OCI-LY1 (cell line): ENCODE results near the gene LPO.

Experiments
- H2AFZ ChIP-seq: fragments of 200-600 bp; sonication (generic), shearing (Covaris generic); 2 replicates; pipeline ENCODE4 v1.6.0; 2014; ENCODE audit warnings: antibody characterized with exemption, mild to moderate bottlenecking, low read length
- H3F3A ChIP-seq: fragments of 200-600 bp; sonication (generic), shearing (Covaris generic); 2 replicates; pipeline ENCODE4 v1.6.0; 2014; ENCODE audit warnings: mild to moderate bottlenecking, antibody characterized with exemption, low read length, moderate library complexity; ENCODE audit not compliant: insufficient read depth
- H3K27ac ChIP-seq: fragments of 200-600 bp; sonication (generic); 2 replicates; pipeline ENCODE4 v1.5.1; 2014; ENCODE audit warnings: low read length, mixed run types, mild to moderate bottlenecking, low read depth; ENCODE audit not compliant: poor library complexity, severe bottlenecking
- H3K27me3 ChIP-seq: fragments of 200-600 bp; sonication (generic); 2 replicates; pipeline ENCODE4 v1.6.0; 2014; ENCODE audit warnings: antibody characterized with exemption, mild to moderate bottlenecking, low read length, moderate library complexity; ENCODE audit not compliant: insufficient read depth
- H3K36me3 ChIP-seq: fragments of 200-600 bp; sonication (generic); 2 replicates; pipeline ENCODE4 v1.6.1; 2014; ENCODE audit warnings: mild to moderate bottlenecking, antibody characterized with exemption, low read length, moderate library complexity, mixed read lengths; ENCODE audit not compliant: insufficient read depth
- H3K4me1 ChIP-seq: fragments of 200-600 bp; sonication (generic); 2 replicates; pipeline ENCODE4 v1.5.1; 2014; ENCODE audit warnings: mild to moderate bottlenecking, low read length, moderate library complexity; ENCODE audit not compliant: insufficient read depth, severe bottlenecking
- H3K4me2 ChIP-seq: fragments of 200-600 bp; sonication (generic), shearing (Covaris generic); 2 replicates; pipeline ENCODE4 v1.6.1; 2014; ENCODE audit warnings: low read length
- H3K4me3 ChIP-seq: fragments of 200-600 bp; sonication (generic); 2 replicates; pipeline ENCODE4 v1.5.1; 2014; ENCODE audit warnings: low read length, low read depth, mild to moderate bottlenecking, mixed read lengths; ENCODE audit not compliant: poor library complexity, severe bottlenecking
- H3K79me2 ChIP-seq: fragments of 200-600 bp; shearing (Covaris generic); 2 replicates; pipeline ENCODE4 v1.6.1; 2016; ENCODE audit warnings: mixed run types, low read length, mixed read lengths; ENCODE audit not compliant: insufficient read depth
- H3K9ac ChIP-seq: fragments of 200-600 bp; sonication (generic), shearing (Covaris generic); 2 replicates; pipeline ENCODE4 v1.6.1; 2014; ENCODE audit warnings: mild to moderate bottlenecking, low read length, mixed read lengths
- H3K9me2 ChIP-seq: fragments of 200-600 bp; sonication (generic), shearing (Covaris generic); 2 replicates; pipeline ENCODE4 v1.6.1; 2014; ENCODE audit warnings: low read depth, mild to moderate bottlenecking, low read length, mixed read lengths
- H3K9me3 ChIP-seq: fragments of 200-600 bp; shearing (Covaris generic); 2 replicates; pipeline ENCODE4 v1.6.1; 2014; ENCODE audit warnings: low read length, mixed read lengths
- H4K20me1 ChIP-seq: fragments of 200-600 bp; sonication (generic), shearing (Covaris generic); 2 replicates; pipeline ENCODE4 v1.6.0; 2016; ENCODE audit warnings: mild to moderate bottlenecking, low read length; ENCODE audit not compliant: insufficient read depth
- EZH2 ChIP-seq: fragments of 200-600 bp; sonication (generic), shearing (Covaris generic); IDR thresholded peaks from 2 replicates; pipeline ENCODE4 v1.8.0; 2017; ENCODE audit warnings: borderline replicate concordance, mixed run types, mild to moderate bottlenecking, antibody characterized with exemption, low read length, moderate library complexity, mixed read lengths
- TF ChIP-seq, protein P1 (sequence below): fragments of 200-600 bp; sonication (generic), shearing (Covaris generic); IDR thresholded peaks from 2 replicates; pipeline ENCODE4 v1.5.1; 2017; ENCODE audit warnings: mild to moderate bottlenecking, antibody characterized with exemption, low read length, moderate library complexity, mixed read lengths

LPO gene

DNA sequence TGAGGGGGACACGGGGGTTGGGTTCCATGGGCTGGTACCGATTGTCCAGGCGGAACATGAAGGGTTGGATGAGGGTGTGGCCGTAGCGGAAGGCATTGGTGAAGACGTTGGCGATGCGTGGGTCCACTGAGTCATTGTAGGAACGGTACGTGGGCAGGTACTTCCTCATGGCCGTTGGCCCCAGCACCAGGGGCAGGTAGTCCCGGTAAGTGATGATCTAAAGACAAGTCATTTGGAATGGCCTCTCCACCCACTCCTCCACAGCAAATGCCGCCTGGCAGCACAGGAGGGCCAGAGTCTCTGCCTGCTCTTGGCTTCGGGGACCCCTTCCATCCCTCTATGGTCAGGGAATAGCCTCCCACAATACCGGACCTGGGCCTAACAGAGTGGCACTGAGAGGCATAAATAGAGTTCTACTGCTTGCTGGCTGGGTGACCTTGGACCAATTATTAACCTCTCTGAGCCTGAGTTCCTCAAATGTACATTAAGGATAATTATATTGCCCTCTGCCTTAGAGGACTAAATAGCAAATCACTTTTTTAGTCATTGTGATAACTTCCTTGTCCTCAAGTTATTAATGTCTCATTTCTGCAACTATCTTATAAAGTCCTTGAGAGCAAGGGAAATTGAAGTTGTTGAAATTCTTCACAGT, 35.2 kb downstream of the LPO start:
- no peaks in the 10 kb centered on the region for H3K36me3 ChIP-seq
- H3K4me2 ChIP-seq, result no peak overlapping the region
- no peaks in the 10 kb centered on the region for H3K9me2 ChIP-seq
- peaks cover 8% of the 10 kb centered on the region; the same call in 1 of the 2 replicates for H3K27me3 ChIP-seq
- H3K9me3 ChIP-seq, result no peaks in the 10 kb centered on the region
- no peak overlapping the region for H3K27ac ChIP-seq
- H3K4me3 ChIP-seq, result no peak overlapping the region
- H3K4me1 ChIP-seq, result no peaks in the 10 kb centered on the region
- H4K20me1 ChIP-seq, result no peaks in the 10 kb centered on the region
- TF ChIP-seq, protein P1, sequence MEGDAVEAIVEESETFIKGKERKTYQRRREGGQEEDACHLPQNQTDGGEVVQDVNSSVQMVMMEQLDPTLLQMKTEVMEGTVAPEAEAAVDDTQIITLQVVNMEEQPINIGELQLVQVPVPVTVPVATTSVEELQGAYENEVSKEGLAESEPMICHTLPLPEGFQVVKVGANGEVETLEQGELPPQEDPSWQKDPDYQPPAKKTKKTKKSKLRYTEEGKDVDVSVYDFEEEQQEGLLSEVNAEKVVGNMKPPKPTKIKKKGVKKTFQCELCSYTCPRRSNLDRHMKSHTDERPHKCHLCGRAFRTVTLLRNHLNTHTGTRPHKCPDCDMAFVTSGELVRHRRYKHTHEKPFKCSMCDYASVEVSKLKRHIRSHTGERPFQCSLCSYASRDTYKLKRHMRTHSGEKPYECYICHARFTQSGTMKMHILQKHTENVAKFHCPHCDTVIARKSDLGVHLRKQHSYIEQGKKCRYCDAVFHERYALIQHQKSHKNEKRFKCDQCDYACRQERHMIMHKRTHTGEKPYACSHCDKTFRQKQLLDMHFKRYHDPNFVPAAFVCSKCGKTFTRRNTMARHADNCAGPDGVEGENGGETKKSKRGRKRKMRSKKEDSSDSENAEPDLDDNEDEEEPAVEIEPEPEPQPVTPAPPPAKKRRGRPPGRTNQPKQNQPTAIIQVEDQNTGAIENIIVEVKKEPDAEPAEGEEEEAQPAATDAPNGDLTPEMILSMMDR, result no peak
- TF ChIP-seq EZH2, result no peak
- H3K79me2 ChIP-seq, result no peaks in the 10 kb centered on the region
- no peak overlapping the region for H3K9ac ChIP-seq
- no peak overlapping the region for H2AFZ ChIP-seq
- no peaks in the 10 kb centered on the region for H3F3A ChIP-seq

DNA sequence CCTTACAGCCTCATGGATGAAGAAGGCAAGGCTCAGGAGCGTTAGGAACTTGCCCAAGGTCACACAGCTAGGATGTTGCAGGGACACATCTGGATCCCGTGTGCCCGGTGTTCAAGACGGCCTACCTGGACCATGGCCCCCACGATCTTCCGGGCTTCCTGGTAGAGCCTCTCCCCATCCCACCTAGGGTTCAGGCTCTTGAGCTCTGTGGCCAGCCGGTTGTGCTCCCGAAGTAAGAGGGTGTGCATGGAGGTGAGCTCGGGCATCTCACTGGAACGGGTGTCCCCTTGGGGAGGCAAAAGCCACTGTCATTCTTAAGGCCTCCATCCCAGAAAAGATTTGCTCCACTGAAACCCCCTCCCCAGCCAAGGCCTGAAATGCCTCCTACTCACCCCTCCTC, 37.0 kb downstream of the LPO start:
- H3K4me1 ChIP-seq, result no peaks in the 10 kb centered on the region
- no peak overlapping the region for H3K4me3 ChIP-seq
- no peaks in the 10 kb centered on the region for H4K20me1 ChIP-seq
- no peaks in the 10 kb centered on the region for H3K36me3 ChIP-seq
- TF ChIP-seq EZH2, result no peak
- TF ChIP-seq, protein P1, result no peak
- H2AFZ ChIP-seq, result no peak overlapping the region
- peaks cover 5% of the 10 kb centered on the region; the same call in 1 of the 2 replicates for H3K27me3 ChIP-seq
- no peaks in the 10 kb centered on the region for H3K79me2 ChIP-seq
- H3F3A ChIP-seq, result no peaks in the 10 kb centered on the region
- no peak overlapping the region for H3K4me2 ChIP-seq
- no peaks in the 10 kb centered on the region for H3K9me2 ChIP-seq
- H3K27ac ChIP-seq, result no peak overlapping the region
- no peak overlapping the region for H3K9ac ChIP-seq
- H3K9me3 ChIP-seq, result no peaks in the 10 kb centered on the region

DNA sequence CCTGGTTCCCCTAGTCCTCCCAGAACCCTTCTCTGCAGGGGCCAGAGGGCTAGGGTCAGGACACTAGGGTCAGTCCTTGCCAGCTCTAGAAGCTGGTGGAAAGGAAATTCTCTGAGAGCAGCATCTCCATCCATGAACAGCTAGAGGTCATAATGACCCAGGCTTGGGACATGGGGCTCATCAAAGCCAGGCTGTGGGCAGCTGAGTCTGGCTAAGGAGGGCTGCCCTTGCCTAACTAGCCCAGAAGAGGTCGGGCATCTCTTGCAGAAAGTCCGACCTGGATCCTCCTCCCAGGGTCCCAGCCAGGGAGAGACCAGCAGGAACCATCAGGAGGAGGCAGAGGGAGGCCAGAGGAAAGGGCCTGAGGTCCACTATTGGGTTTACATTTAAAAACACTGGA, 38.0 kb downstream of the LPO start:
- no peaks in the 10 kb centered on the region for H3F3A ChIP-seq
- peaks cover 5% of the 10 kb centered on the region; the same call in 1 of the 2 replicates for H3K27me3 ChIP-seq
- no peaks in the 10 kb centered on the region for H3K79me2 ChIP-seq
- no peak overlapping the region for H3K4me3 ChIP-seq
- H3K27ac ChIP-seq, result no peak overlapping the region
- no peak for TF ChIP-seq EZH2
- TF ChIP-seq, protein P1, result no peak
- H3K9ac ChIP-seq, result no peak overlapping the region
- no peak overlapping the region for H3K4me2 ChIP-seq
- H3K9me2 ChIP-seq, result no peaks in the 10 kb centered on the region
- H3K4me1 ChIP-seq, result no peaks in the 10 kb centered on the region
- H3K9me3 ChIP-seq, result no peaks in the 10 kb centered on the region
- H2AFZ ChIP-seq, result no peak overlapping the region
- no peaks in the 10 kb centered on the region for H3K36me3 ChIP-seq
- no peaks in the 10 kb centered on the region for H4K20me1 ChIP-seq
